ENCODE measurements around the gene LMAN1.

DNA sequence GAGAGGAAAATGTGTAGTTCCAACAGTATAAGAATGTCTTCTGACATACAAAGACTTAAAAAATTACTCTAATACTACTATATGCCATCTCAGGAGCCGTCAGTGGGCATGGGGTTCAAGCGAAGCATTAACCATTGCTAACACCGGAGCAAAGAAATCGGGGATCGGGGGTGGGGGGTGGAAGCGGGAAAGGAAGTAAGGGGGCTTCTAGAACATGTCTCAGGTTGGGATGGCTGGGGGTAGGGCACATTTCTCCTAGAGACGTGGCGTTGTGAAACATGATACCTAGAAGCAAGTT, 702 bp downstream of the LMAN1 start:
- TF ChIP-seq, protein P1, sequence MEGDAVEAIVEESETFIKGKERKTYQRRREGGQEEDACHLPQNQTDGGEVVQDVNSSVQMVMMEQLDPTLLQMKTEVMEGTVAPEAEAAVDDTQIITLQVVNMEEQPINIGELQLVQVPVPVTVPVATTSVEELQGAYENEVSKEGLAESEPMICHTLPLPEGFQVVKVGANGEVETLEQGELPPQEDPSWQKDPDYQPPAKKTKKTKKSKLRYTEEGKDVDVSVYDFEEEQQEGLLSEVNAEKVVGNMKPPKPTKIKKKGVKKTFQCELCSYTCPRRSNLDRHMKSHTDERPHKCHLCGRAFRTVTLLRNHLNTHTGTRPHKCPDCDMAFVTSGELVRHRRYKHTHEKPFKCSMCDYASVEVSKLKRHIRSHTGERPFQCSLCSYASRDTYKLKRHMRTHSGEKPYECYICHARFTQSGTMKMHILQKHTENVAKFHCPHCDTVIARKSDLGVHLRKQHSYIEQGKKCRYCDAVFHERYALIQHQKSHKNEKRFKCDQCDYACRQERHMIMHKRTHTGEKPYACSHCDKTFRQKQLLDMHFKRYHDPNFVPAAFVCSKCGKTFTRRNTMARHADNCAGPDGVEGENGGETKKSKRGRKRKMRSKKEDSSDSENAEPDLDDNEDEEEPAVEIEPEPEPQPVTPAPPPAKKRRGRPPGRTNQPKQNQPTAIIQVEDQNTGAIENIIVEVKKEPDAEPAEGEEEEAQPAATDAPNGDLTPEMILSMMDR (IDR thresholded peaks at IDR 0.05 in 2 of 3, conservative IDR thresholded peaks at IDR 0.05 in 1 of 3; ENCODE audit: borderline replicate concordance in 1 of 3, insufficient read depth in 1 of 3, low read depth in 2 of 3, low read length in 2 of 3): no peak
- TF ChIP-seq POLR2A (IDR thresholded peaks at IDR 0.05; ENCODE audit: borderline replicate concordance, extremely low read depth, insufficient read depth, insufficient read length) (no peak), TCF7L2 (IDR thresholded peaks at IDR 0.05; ENCODE audit: borderline replicate concordance, extremely low read depth, insufficient read depth, insufficient read length) (no peak), ZNF274 (IDR thresholded peaks at IDR 0.05; ENCODE audit: low read depth, low read length) (no peak)

Data from HCT116 (cell line).